ENCODE measurements around the gene CTNNBIP1. TPM values are rescaled to one million over a fixed set of nuclear protein-coding genes. Genes with fewer than 3 reads are reported as not detected.

Gene CTNNBIP1
- total RNA-seq, 1 experiment from 2014 or later, result 31.3 TPM

DNA sequence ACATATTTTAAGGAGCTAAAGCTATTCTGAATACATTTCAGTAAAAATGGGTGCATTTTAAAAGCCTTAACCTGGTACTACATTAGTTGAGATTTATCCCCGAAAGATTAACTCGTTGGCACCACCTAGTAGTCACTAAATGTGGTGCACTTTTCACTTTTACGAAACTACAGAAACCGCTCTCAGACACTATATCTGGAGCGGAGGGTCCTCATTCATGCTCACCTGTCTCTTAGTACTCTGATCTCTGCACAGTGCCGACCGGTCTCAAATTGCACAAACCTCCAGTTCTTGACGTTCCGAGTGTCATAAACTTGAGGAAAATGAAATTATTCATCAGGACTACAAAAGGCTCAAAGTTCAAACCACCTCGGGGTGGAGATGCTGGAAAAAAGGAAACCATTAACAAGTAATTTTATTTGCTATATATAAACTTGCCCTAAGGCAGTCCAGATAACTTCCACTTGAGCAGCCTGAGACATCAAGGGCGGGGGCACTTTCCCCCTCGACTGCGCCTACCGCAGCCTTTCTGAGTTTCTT, 32.4 kb upstream of the CTNNBIP1 start:
- H3K27me3 ChIP-seq (ENCODE audit: insufficient read depth, low read length), result no peaks in the 10 kb centered on the region
- TF ChIP-seq RAD21 (IDR thresholded peaks at IDR 0.05; ENCODE audit: low read depth), result peak; percentile 86
- TF ChIP-seq, protein P1, sequence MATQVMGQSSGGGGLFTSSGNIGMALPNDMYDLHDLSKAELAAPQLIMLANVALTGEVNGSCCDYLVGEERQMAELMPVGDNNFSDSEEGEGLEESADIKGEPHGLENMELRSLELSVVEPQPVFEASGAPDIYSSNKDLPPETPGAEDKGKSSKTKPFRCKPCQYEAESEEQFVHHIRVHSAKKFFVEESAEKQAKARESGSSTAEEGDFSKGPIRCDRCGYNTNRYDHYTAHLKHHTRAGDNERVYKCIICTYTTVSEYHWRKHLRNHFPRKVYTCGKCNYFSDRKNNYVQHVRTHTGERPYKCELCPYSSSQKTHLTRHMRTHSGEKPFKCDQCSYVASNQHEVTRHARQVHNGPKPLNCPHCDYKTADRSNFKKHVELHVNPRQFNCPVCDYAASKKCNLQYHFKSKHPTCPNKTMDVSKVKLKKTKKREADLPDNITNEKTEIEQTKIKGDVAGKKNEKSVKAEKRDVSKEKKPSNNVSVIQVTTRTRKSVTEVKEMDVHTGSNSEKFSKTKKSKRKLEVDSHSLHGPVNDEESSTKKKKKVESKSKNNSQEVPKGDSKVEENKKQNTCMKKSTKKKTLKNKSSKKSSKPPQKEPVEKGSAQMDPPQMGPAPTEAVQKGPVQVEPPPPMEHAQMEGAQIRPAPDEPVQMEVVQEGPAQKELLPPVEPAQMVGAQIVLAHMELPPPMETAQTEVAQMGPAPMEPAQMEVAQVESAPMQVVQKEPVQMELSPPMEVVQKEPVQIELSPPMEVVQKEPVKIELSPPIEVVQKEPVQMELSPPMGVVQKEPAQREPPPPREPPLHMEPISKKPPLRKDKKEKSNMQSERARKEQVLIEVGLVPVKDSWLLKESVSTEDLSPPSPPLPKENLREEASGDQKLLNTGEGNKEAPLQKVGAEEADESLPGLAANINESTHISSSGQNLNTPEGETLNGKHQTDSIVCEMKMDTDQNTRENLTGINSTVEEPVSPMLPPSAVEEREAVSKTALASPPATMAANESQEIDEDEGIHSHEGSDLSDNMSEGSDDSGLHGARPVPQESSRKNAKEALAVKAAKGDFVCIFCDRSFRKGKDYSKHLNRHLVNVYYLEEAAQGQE (IDR thresholded peaks at IDR 0.05; ENCODE audit: low read depth), result no peak
- peak; percentile 43 to 88 (median 68); a peak in 5 of 6 replicates for TF ChIP-seq CTCF (IDR thresholded peaks at IDR 0.05 in 2 of 3, conservative IDR thresholded peaks at IDR 0.05 in 1 of 3; ENCODE audit: borderline replicate concordance in 1 of 3, insufficient read depth in 1 of 3, low read depth in 2 of 3, low read length in 2 of 3)
- peak overlapping the region; percentile 36 for H2AFZ ChIP-seq (ENCODE audit: low read depth, low read length, poor library complexity, severe bottlenecking)
- H3K27ac ChIP-seq (ENCODE audit: low read depth, low read length), result peak overlapping the region; percentile 83
- ChIA-PET CTCF (interaction anchor here (0.7 to 1.9 kb wide), 6 partner anchors 32 to 210 kb away, joined by 3 to 8 read pairs (median 4); no protein-coding TSS in a partner anchor), POLR2A (interaction anchor here (0.7 to 2.4 kb wide), 5 partner anchors 20 to 90 kb away, joined by 3 to 11 read pairs (median 4); partner anchors contain the start of gene UBE4B), RAD21 (ENCODE audit: low non-redundant PET in 1 of 2, low total read pairs in 2 of 2, uncharacterized antibody in 2 of 2, unreplicated experiment in 2 of 2) (no interaction called here)
- peak overlapping the region; percentile 97 for H3K9ac ChIP-seq (ENCODE audit: low read length)
- no peaks in the 10 kb centered on the region for H3K9me3 ChIP-seq (ENCODE audit: control insufficient read depth in 1 of 2, insufficient read depth in 1 of 2, low read depth in 1 of 2, low read length in 2 of 2)
- H3K9me2 ChIP-seq (ENCODE audit: insufficient read depth), result no peaks in the 10 kb centered on the region
- ATAC-seq, result peak; percentile 46
- no peaks in the 10 kb centered on the region for H4K20me1 ChIP-seq (ENCODE audit: insufficient read depth)
- H3K4me2 ChIP-seq (ENCODE audit: low read length), result peak overlapping the region; percentile 79
- H3K79me2 ChIP-seq (ENCODE audit: insufficient read depth, low read length), result peaks cover 14% of the 10 kb centered on the region
- H3K36me3 ChIP-seq (ENCODE audit: control insufficient read depth in 1 of 2, insufficient read depth in 2 of 2, low read length in 2 of 2), result peaks cover 0 to 5% of the 10 kb centered on the region in 2 experiments; a peak in 1 of 4 replicates
- intact Hi-C loops (cut with micrococcal nuclease), result loop anchor here (1.0 to 2.0 kb wide), 5 partner anchors 32 to 316 kb away; partner anchors contain the start of gene CTNNBIP1
- DNase-seq (ENCODE audit: low read depth, low spot score), result no peak
- peaks cover 4 to 6% of the 10 kb centered on the region in 2 experiments; a peak in 2 of 4 replicates for H3K4me1 ChIP-seq (ENCODE audit: control insufficient read depth in 1 of 2, insufficient read depth in 2 of 2, low read length in 2 of 2)
- TSS peak; percentile 80 for BruUV-seq (replicated peaks)
- H3K4me3 ChIP-seq (replicated peaks in 1 of 2; ENCODE audit: low read depth in 1 of 2, low read length in 2 of 2), result peak overlapping the region; percentile 84 to 90

Measured in HCT116 (cell line).